OCI-LY7 (cell line): ENCODE data around the gene CD80. TPM values are rescaled to one million over a fixed set of nuclear protein-coding genes. Genes with fewer than 3 reads are reported as not detected.

Experiments
- BruUV-seq: library from RNA; stranded (reverse); fragments of 400-500 nt; replicated peaks from 2 replicates; lab custom pipeline; 2021; lab: Mats Ljungman, UMichigan
- CTCF ChIA-PET: fragments of 300-600 bp; sonication (Branson Sonifier 250); formaldehyde crosslinking; loops from one replicate; lab custom pipeline; 2022; ENCODE audit warnings: antibody characterized with exemption; ENCODE audit not compliant: unreplicated experiment; lab: Charles Lee
- POLR2A ChIA-PET: fragments of 300-600 bp; sonication (Branson Sonifier 250); formaldehyde crosslinking; loops from one replicate; lab custom pipeline; 2022; ENCODE audit warnings: antibody characterized with exemption; lab: Charles Lee
- DNase-seq: peaks from one replicate; pipeline ENCODE4 v3.0.0-alpha.2; 2015; ENCODE audit warnings: low spot score
- H2AFZ ChIP-seq: fragments of 200-600 bp; sonication (generic), shearing (Covaris generic); 2 replicates; pipeline ENCODE4 v1.6.1; 2014; ENCODE audit warnings: mild to moderate bottlenecking, antibody characterized with exemption, low read length, moderate library complexity
- H3K27ac ChIP-seq: fragments of 200-600 bp; sonication (generic); 2 replicates; pipeline ENCODE4 v1.5.1; 2014; ENCODE audit warnings: mixed run types, low read depth, mild to moderate bottlenecking, moderate library complexity, low read length, inconsistent platforms; ENCODE audit not compliant: poor library complexity, severe bottlenecking
- H3K36me3 ChIP-seq: fragments of 200-600 bp; sonication (generic); 2 replicates; pipeline ENCODE4 v1.6.1; 2014; ENCODE audit warnings: mild to moderate bottlenecking, antibody characterized with exemption, low read length, moderate library complexity, mixed read lengths; ENCODE audit not compliant: insufficient read depth
- H3K4me1 ChIP-seq: fragments of 200-600 bp; sonication (generic); 2 replicates; pipeline ENCODE4 v1.5.1; 2014; ENCODE audit warnings: mild to moderate bottlenecking, low read length; ENCODE audit not compliant: insufficient read depth, poor library complexity, severe bottlenecking
- H3K4me2 ChIP-seq: fragments of 200-600 bp; sonication (generic); 2 replicates; pipeline ENCODE4 v1.6.1; 2014; ENCODE audit warnings: mild to moderate bottlenecking, low read length
- H3K4me3 ChIP-seq: fragments of 200-600 bp; sonication (generic); 2 replicates; pipeline ENCODE4 v1.5.1; 2014; ENCODE audit warnings: mild to moderate bottlenecking, low read depth, low read length; ENCODE audit not compliant: poor library complexity, severe bottlenecking
- H3K79me2 ChIP-seq: fragments of 200-600 bp; sonication (generic); 2 replicates; pipeline ENCODE4 v1.6.1; 2016; ENCODE audit warnings: low read depth, mild to moderate bottlenecking, low read length, moderate library complexity, mixed read lengths; ENCODE audit not compliant: insufficient read depth
- H3K9me2 ChIP-seq: fragments of 200-600 bp; sonication (generic); 2 replicates; pipeline ENCODE4 v1.6.1; 2016; ENCODE audit warnings: mild to moderate bottlenecking, low read length, mixed read lengths; ENCODE audit not compliant: insufficient read depth
- H3K9me3 ChIP-seq: fragments of 200-600 bp; sonication (generic); 2 replicates; pipeline ENCODE4 v1.6.1; 2014; ENCODE audit warnings: mild to moderate bottlenecking, mixed run types, low read length, mixed read lengths
- H4K20me1 ChIP-seq: fragments of 200-600 bp; sonication (generic); 2 replicates; pipeline ENCODE4 v1.6.1; 2014; ENCODE audit warnings: mild to moderate bottlenecking, antibody characterized with exemption, low read length, moderate library complexity, mixed read lengths; ENCODE audit not compliant: insufficient read depth
- CTCF ChIP-seq: fragments of 200-600 bp; sonication (generic); conservative IDR thresholded peaks from 2 replicates; pipeline ENCODE4 v1.5.1; 2014; ENCODE audit warnings: mild to moderate bottlenecking, antibody characterized with exemption, low read length, moderate library complexity, mixed read lengths
- EZH2phosphoT487 ChIP-seq: fragments of 200-600 bp; sonication (generic); IDR thresholded peaks from 2 replicates; pipeline ENCODE4 v1.6.1; 2018; ENCODE audit warnings: low read depth, borderline replicate concordance, mild to moderate bottlenecking, mixed run types, antibody characterized with exemption, low read length, moderate library complexity, mixed read lengths
- intact Hi-C: fragments of 100-400 bp; cut with micrococcal nuclease; formaldehyde crosslinking; loops from one replicate; pipeline ENCODE4 v1.10.0; 2022; ENCODE audit not compliant: unreplicated experiment
- total RNA-seq, 2 experiments: library from RNA; depleted of rRNA in 1 of 2; stranded (reverse); fragments of >200 nt in 1 of 2; shearing (Covaris generic) in 1 of 2; gene quantifications; 2 replicates each; pipeline ENCODE4 v1.2.3, GENCODE V29; 2014 to 2022

Gene CD80
- total RNA-seq, 2 experiments from 2014 or later, result not detected

- CTCF ChIA-PET, result no interaction called here
These were observed 78.3 kb downstream of the CD80 start for GRCh38 chr3:119481079-119481478.

More at GRCh38 chr3:119481079-119481478, 78.3 kb downstream of the CD80 start:
- POLR2A ChIA-PET, result interaction anchor here (0.6 kb wide), 1 partner anchor 198 kb away, joined by 3 read pairs; no protein-coding TSS in a partner anchor
- no peaks in the 10 kb centered on the region for H3K9me2 ChIP-seq
- no peak overlapping the region for H3K4me2 ChIP-seq
- no peaks in the 10 kb centered on the region for H4K20me1 ChIP-seq
- H3K79me2 ChIP-seq, result no peaks in the 10 kb centered on the region
- H3K4me1 ChIP-seq, result no peaks in the 10 kb centered on the region
- H3K9me3 ChIP-seq, result no peaks in the 10 kb centered on the region
- BruUV-seq, result no TSS peak
- H3K4me3 ChIP-seq, result no peak overlapping the region
- no peak for DNase-seq
- TF ChIP-seq EZH2phosphoT487 (no peak), CTCF (no peak)
- H2AFZ ChIP-seq, result no peak overlapping the region
- intact Hi-C loops, result no loop called here
- no peak overlapping the region for H3K27ac ChIP-seq
- peaks cover 82% of the 10 kb centered on the region for H3K36me3 ChIP-seq

Other genes starting within 250 kb of the CD80 start
- gene TMEM39A, start 96.0 kb downstream of the CD80 start, total RNA-seq (2014; rRNA removed; shearing (Covaris generic)), result 31.6 and 35.3 TPM in 2 replicates
- 42.8 and 42.9 TPM in 2 replicates for gene TMEM39A, start 96.0 kb downstream of the CD80 start, total RNA-seq (2022)
- gene POGLUT1, start 90.7 kb downstream of the CD80 start, total RNA-seq (2014; rRNA removed; shearing (Covaris generic)), result 17.6 and 21.0 TPM in 2 replicates
- gene POGLUT1, start 90.7 kb downstream of the CD80 start, total RNA-seq (2022), result 25.4 and 27.0 TPM in 2 replicates
- 54.6 and 61.0 TPM in 2 replicates for gene TIMMDC1, start 61.1 kb downstream of the CD80 start, total RNA-seq (2014; rRNA removed; shearing (Covaris generic))
- 92.7 and 92.9 TPM in 2 replicates for gene TIMMDC1, start 61.1 kb downstream of the CD80 start, total RNA-seq (2022)
- gene ADPRH, start 19.9 kb upstream of the CD80 start, total RNA-seq (2014; rRNA removed; shearing (Covaris generic)), result not detected in 2 replicates
- gene ADPRH, start 19.9 kb upstream of the CD80 start, total RNA-seq (2022), result not detected in 2 replicates
- gene PLA1A, start 38.3 kb upstream of the CD80 start, total RNA-seq (2014; rRNA removed; shearing (Covaris generic)), result not detected in 2 replicates
- not detected in 2 replicates for gene PLA1A, start 38.3 kb upstream of the CD80 start, total RNA-seq (2022)
- gene POPDC2, start 101.0 kb upstream of the CD80 start, total RNA-seq (2014; rRNA removed; shearing (Covaris generic)), result 0.16 and 1.1 TPM in 2 replicates
- gene POPDC2, start 101.0 kb upstream of the CD80 start, total RNA-seq (2022), result 0.96 and 1.3 TPM in 2 replicates
- 77.3 and 109 TPM in 2 replicates for gene COX17, start 117.8 kb upstream of the CD80 start, total RNA-seq (2014; rRNA removed; shearing (Covaris generic))
- gene COX17, start 117.8 kb upstream of the CD80 start, total RNA-seq (2022), result 78.5 and 80.0 TPM in 2 replicates
- not detected in 2 replicates for gene CFAP91, start 143.4 kb upstream of the CD80 start, total RNA-seq (2014; rRNA removed; shearing (Covaris generic))
- gene CFAP91, start 143.4 kb upstream of the CD80 start, total RNA-seq (2022), result not detected in 2 replicates
- not detected in 2 replicates for gene NR1I2, start 222.5 kb upstream of the CD80 start, total RNA-seq (2014; rRNA removed; shearing (Covaris generic))
- not detected in 2 replicates for gene NR1I2, start 222.5 kb upstream of the CD80 start, total RNA-seq (2022)